ENCODE measurements around the gene ZBTB47.

Gene ZBTB47

GRCh38 chr3:42689421-42690014, 36.0 kb downstream of the ZBTB47 start:
- Histone ChIP-seq H3K4me1 (ENCODE audit: insufficient read depth, low read length) (no peaks in the 10 kb centered on the region), H3K36me3 (ENCODE audit: insufficient read depth, low read length) (no peaks in the 10 kb centered on the region), H3K79me2 (ENCODE audit: insufficient read depth, low read length) (no peaks in the 10 kb centered on the region), H2AFZ (ENCODE audit: low read depth, low read length) (no peak overlapping the region), H3K27me3 (ENCODE audit: insufficient read depth, low read length, poor library complexity) (no peaks in the 10 kb centered on the region), H3K9me3 (ENCODE audit: insufficient read depth, low read length, severe bottlenecking) (no peaks in the 10 kb centered on the region), H3K27ac (ENCODE audit: low read length) (no peak overlapping the region), H3K9ac (ENCODE audit: low read depth, low read length) (no peak overlapping the region), H3K4me3 (ENCODE audit: low read depth in 1 of 2, low read length in 2 of 2) (no peak overlapping the region), H4K20me1 (ENCODE audit: insufficient read depth, low read length) (0 out of 2 replicates have a peak, but pooled peaks cover 5% of the 10 kb centered on the region), H3K4me2 (ENCODE audit: insufficient read depth, low read length) (no peak overlapping the region)
- DNase-seq (no peak), ATAC-seq (ENCODE audit: insufficient read depth, low read depth) (no peak)
- TF ChIP-seq CTCF (IDR thresholded peaks at IDR 0.05; ENCODE audit: borderline replicate concordance, extremely low read depth, low read length, poor library complexity, severe bottlenecking), result no peak
- no peak for TF ChIP-seq EZH2 (IDR thresholded peaks at IDR 0.05; ENCODE audit: borderline replicate concordance, low read depth, low read length, severe bottlenecking)

GRCh38 chr3:42690191-42690590, 36.7 kb downstream of the ZBTB47 start:
- H3K4me2 ChIP-seq (ENCODE audit: insufficient read depth, low read length), result no peak overlapping the region

DNA sequence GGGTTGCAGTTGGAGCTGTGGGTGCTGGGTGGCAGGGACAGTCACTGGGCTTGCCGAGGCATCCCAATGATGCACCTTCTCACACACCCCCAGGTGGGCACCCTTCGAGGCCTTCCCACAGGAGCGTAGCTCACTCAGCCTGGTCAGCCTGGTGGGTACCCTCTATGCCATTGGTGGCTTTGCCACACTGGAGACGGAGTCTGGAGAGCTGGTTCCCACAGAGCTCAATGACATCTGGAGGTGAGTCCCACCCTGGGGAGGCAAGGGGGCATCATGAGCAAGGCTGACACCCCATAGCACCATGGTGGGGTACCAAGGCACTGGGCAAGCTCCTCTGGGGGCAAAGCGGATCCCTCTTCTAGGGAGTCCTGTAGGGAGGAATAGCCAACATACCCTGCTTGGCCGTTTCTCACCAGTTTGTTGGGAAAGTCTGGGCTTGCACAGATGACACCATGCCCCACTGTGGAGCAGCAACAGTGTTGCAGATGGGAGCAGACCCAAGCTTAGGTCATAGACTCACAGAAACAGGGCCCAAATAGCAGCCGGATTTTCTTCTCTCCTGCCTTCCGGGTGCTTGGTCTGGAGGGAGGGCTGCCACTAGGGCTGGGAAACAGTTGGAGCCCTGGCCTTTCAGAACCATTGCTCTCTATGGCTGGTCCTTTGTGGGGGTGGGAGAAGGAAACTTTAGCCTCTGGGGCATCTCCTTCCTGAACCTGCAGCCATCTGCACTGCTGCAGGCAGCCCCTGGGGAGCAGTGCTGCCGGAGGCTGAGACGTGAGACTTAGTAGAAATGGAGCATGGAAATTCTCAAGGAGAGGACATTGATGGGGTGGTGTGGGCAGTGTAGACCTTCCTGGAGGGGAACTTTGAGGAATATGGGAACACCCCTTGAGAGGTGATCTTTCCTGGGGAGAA, 37.5 kb downstream of the ZBTB47 start:
- no peaks in the 10 kb centered on the region for H3K36me3 ChIP-seq (ENCODE audit: insufficient read depth, low read length)
- H3K27ac ChIP-seq (ENCODE audit: low read length), result no peak overlapping the region
- H4K20me1 ChIP-seq (ENCODE audit: insufficient read depth, low read length), result 0 out of 2 replicates have a peak, but pooled peaks cover 5% of the 10 kb centered on the region
- ATAC-seq (ENCODE audit: insufficient read depth, low read depth) (no peak), DNase-seq (no peak)
- H3K79me2 ChIP-seq (ENCODE audit: insufficient read depth, low read length), result no peaks in the 10 kb centered on the region
- no peak overlapping the region for H3K4me2 ChIP-seq (ENCODE audit: insufficient read depth, low read length)
- H2AFZ ChIP-seq (ENCODE audit: low read depth, low read length), result no peak overlapping the region
- no peak overlapping the region for H3K9ac ChIP-seq (ENCODE audit: low read depth, low read length)
- H3K4me3 ChIP-seq (ENCODE audit: low read depth in 1 of 2, low read length in 2 of 2), result no peak overlapping the region
- H3K9me3 ChIP-seq (ENCODE audit: insufficient read depth, low read length, severe bottlenecking), result no peaks in the 10 kb centered on the region
- no peak for TF ChIP-seq CTCF (IDR thresholded peaks at IDR 0.05; ENCODE audit: borderline replicate concordance, extremely low read depth, low read length, poor library complexity, severe bottlenecking)
- no peak for TF ChIP-seq EZH2 (IDR thresholded peaks at IDR 0.05; ENCODE audit: borderline replicate concordance, low read depth, low read length, severe bottlenecking)
- H3K4me1 ChIP-seq (ENCODE audit: insufficient read depth, low read length), result no peaks in the 10 kb centered on the region
- H3K27me3 ChIP-seq (ENCODE audit: insufficient read depth, low read length, poor library complexity), result no peaks in the 10 kb centered on the region

More at GRCh38 chr3:42690191-42690590, 36.7 kb downstream of the ZBTB47 start:
- Histone ChIP-seq H3K27ac (ENCODE audit: low read length) (no peak overlapping the region), H3K4me1 (ENCODE audit: insufficient read depth, low read length) (no peaks in the 10 kb centered on the region), H3K36me3 (ENCODE audit: insufficient read depth, low read length) (no peaks in the 10 kb centered on the region), H4K20me1 (ENCODE audit: insufficient read depth, low read length) (0 out of 2 replicates have a peak, but pooled peaks cover 5% of the 10 kb centered on the region), H3K9ac (ENCODE audit: low read depth, low read length) (no peak overlapping the region), H3K4me3 (ENCODE audit: low read depth in 1 of 2, low read length in 2 of 2) (no peak overlapping the region), H3K79me2 (ENCODE audit: insufficient read depth, low read length) (no peaks in the 10 kb centered on the region), H3K27me3 (ENCODE audit: insufficient read depth, low read length, poor library complexity) (no peaks in the 10 kb centered on the region), H3K9me3 (ENCODE audit: insufficient read depth, low read length, severe bottlenecking) (no peaks in the 10 kb centered on the region), H2AFZ (ENCODE audit: low read depth, low read length) (no peak overlapping the region)
- DNase-seq, result no peak
- no peak for TF ChIP-seq EZH2 (IDR thresholded peaks at IDR 0.05; ENCODE audit: borderline replicate concordance, low read depth, low read length, severe bottlenecking)
- no peak for TF ChIP-seq CTCF (IDR thresholded peaks at IDR 0.05; ENCODE audit: borderline replicate concordance, extremely low read depth, low read length, poor library complexity, severe bottlenecking)
- ATAC-seq (ENCODE audit: insufficient read depth, low read depth), result no peak

Measured in DND-41 (cell line).